K562 (cell line): ENCODE results near the gene PCDHB3. TPM values are rescaled to one million over a fixed set of nuclear protein-coding genes. Genes with fewer than 3 reads are reported as not detected.

Source experiments
- ATAC-seq: fragments of 200-7000 bp; cut with Tn5 transposase; 3 replicates; pipeline ENCODE4 v1.9.1; 2020; ENCODE audit warnings: moderate library complexity
- BruUV-seq: library from RNA; stranded (reverse); fragments of 400-500 nt; replicated peaks from 2 replicates; lab custom pipeline; 2021; lab: Mats Ljungman, UMichigan
- CTCF ChIA-PET: fragments of 300-600 bp; formaldehyde crosslinking; extraction: SDS; loops from one replicate; lab custom pipeline; 2021; ENCODE audit warnings: low intra/inter-chr PET ratio; lab: Yijun Ruan, JAX
- POLR2A ChIA-PET: fragments of 300-600, 350-650 bp; sonication (Branson Sonifier 250); formaldehyde crosslinking; extraction: SDS; loops from one replicate; lab custom pipeline; 2021; ENCODE audit warnings: antibody characterized with exemption, inconsistent platforms; lab: Yijun Ruan, JAX
- DNase-seq, 4 experiments: peaks; one replicate each; pipeline versions ENCODE4 v3.0.0 to v3.0.0-alpha.2; 2011 to 2018; ENCODE audit warnings: low spot score in 3 of 4, mixed read lengths in 3 of 4; ENCODE audit errors: extremely low read depth in 1 of 4
- FAIRE-seq: peaks from 2 replicates; lab custom pipeline; 2011; peaks lifted over from hg19 to GRCh38; lab: Jason Lieb, UNC
- H2AFZ ChIP-seq: 2 replicates; pipeline ENCODE4 v1.6.0; 2011; ENCODE audit warnings: low read depth, low read length, control low read depth, inconsistent platforms
- H3K27ac ChIP-seq: fragments of 200-600 bp; 3 replicates; pipeline ENCODE4 v1.8.0; 2011; ENCODE audit warnings: low read depth, mild to moderate bottlenecking, control low read depth, inconsistent platforms, low read length, moderate library complexity, mixed read lengths; ENCODE audit errors: extremely low read depth
- H3K27me3 ChIP-seq, 2 experiments: fragments of 300-600 bp in 1 of 2; 2 replicates in 1 of 2; 3 replicates in 1 of 2; pipeline versions ENCODE4 v1.6.0 to v1.8.0; 2011; ENCODE audit warnings: inconsistent platforms in 2 of 2, low read length in 2 of 2, mild to moderate bottlenecking in 1 of 2, mixed read lengths in 1 of 2, moderate library complexity in 1 of 2; ENCODE audit not compliant: control insufficient read depth in 2 of 2, insufficient read depth in 2 of 2
- H3K36me3 ChIP-seq: fragments of 300-600 bp; 3 replicates; pipeline ENCODE4 v1.8.0; 2011; ENCODE audit warnings: mild to moderate bottlenecking, low read length, inconsistent platforms; ENCODE audit not compliant: control insufficient read depth, insufficient read depth
- H3K4me1 ChIP-seq, 2 experiments: fragments of 200-600 bp in 1 of 2; replicated peaks in 1 of 2; 2 replicates in 1 of 2; 3 replicates in 1 of 2; pipeline versions ENCODE4 v1.5.1 to v1.8.0; 2011; ENCODE audit warnings: inconsistent platforms in 2 of 2, low read length in 2 of 2, mild to moderate bottlenecking in 1 of 2, mixed read lengths in 1 of 2, moderate library complexity in 1 of 2; ENCODE audit not compliant: control insufficient read depth in 2 of 2, insufficient read depth in 2 of 2
- H3K4me2 ChIP-seq: 2 replicates; pipeline ENCODE4 v1.6.1; 2011; ENCODE audit warnings: low read length, control low read depth, inconsistent platforms, mixed read lengths; ENCODE audit not compliant: insufficient read depth
- H3K4me3 ChIP-seq: fragments of 200-600 bp; sonication (generic), shearing (Covaris generic); 2 replicates; pipeline ENCODE4 v1.5.1; 2016; ENCODE audit warnings: control low read depth, inconsistent platforms
- H3K79me2 ChIP-seq: fragments of 200-600 bp; 3 replicates; pipeline ENCODE4 v1.8.0; 2011; ENCODE audit warnings: low read length, inconsistent platforms; ENCODE audit not compliant: control insufficient read depth, insufficient read depth
- H3K9ac ChIP-seq, 2 experiments: 2 replicates each; pipeline versions ENCODE4 v1.6.0 to v1.6.1; 2011; ENCODE audit warnings: low read depth in 2 of 2, low read length in 2 of 2, control low read depth in 1 of 2, inconsistent platforms in 1 of 2, mild to moderate bottlenecking in 1 of 2, mixed read lengths in 1 of 2; ENCODE audit not compliant: insufficient read depth in 1 of 2
- H3K9me1 ChIP-seq: one replicate; pipeline ENCODE4 v1.6.0; 2011; ENCODE audit warnings: inconsistent platforms, mild to moderate bottlenecking, low read length, moderate library complexity; ENCODE audit not compliant: control insufficient read depth, insufficient read depth
- H3K9me3 ChIP-seq: replicated peaks from 2 replicates; pipeline ENCODE4 v1.5.1; 2011; ENCODE audit warnings: low read depth, low read length, inconsistent platforms; ENCODE audit not compliant: control insufficient read depth, insufficient read depth
- H4K20me1 ChIP-seq: replicated peaks from 2 replicates; pipeline ENCODE4 v1.6.1; 2011; ENCODE audit warnings: low read length, inconsistent platforms, mixed read lengths; ENCODE audit not compliant: control insufficient read depth, insufficient read depth
- CHAMP1 ChIP-seq: fragments of 450-650 bp; IDR thresholded peaks from 2 replicates; pipeline ENCODE4 v1.6.1; 2016; ENCODE audit warnings: mild to moderate bottlenecking
- CTCF ChIP-seq, 3 experiments: IDR thresholded peaks in 2 of 3; conservative IDR thresholded peaks in 1 of 3; 2 replicates each; pipeline ENCODE4 v1.5.1; 2011 to 2012; ENCODE audit warnings: low read length in 3 of 3, mild to moderate bottlenecking in 3 of 3, control low read depth in 2 of 3, improper control_type of control experiment in 1 of 3, inconsistent platforms in 1 of 3, low read depth in 1 of 3, mixed read lengths in 1 of 3, moderate library complexity in 1 of 3; ENCODE audit not compliant: insufficient read depth in 2 of 3
- RAD21 ChIP-seq, 2 experiments: fragments of 250-450 bp in 1 of 2; fragments of 450-650 bp in 1 of 2; sonication (Bioruptor Pico) in 1 of 2; formaldehyde crosslinking in 1 of 2; IDR thresholded peaks in 1 of 2; conservative IDR thresholded peaks in 1 of 2; 2 replicates each; pipeline versions ENCODE4 v1.4.0 to v1.8.0; 2020 to 2022; ENCODE audit warnings: mild to moderate bottlenecking in 2 of 2, moderate library complexity in 1 of 2
- ZNF24 ChIP-seq: fragments of 450-650 bp; IDR thresholded peaks from 2 replicates; pipeline ENCODE4 v1.6.1; 2016
- WGBS: fragments of 100-300 bp; shearing (Covaris generic); methylation state at CpG from one replicate; pipeline ENCODE4 v1.1.6; 2016; ENCODE audit warnings: low coverage, mixed read lengths; ENCODE audit not compliant: insufficient coverage; ENCODE audit errors: missing lambda C conversion rate; 5-methylcytosine and 5-hydroxymethylcytosine counted together
- in situ Hi-C: fragments of 300-500 bp; cut with MboI; formaldehyde crosslinking; loops from 4 replicates; pipeline ENCODE4 v1.15.0; 2018; ENCODE audit warnings: inconsistent platforms, mixed read lengths
- intact Hi-C: fragments of 100-400 bp; cut with micrococcal nuclease; formaldehyde crosslinking; loops from 2 replicates; pipeline ENCODE4 v1.14.2; 2022
- polyA plus RNA-seq, 8 experiments: library from polyadenylated mRNA; depleted of rRNA in 4 of 8; stranded (reverse) in 5 of 8; unstranded in 3 of 8; fragments of >200 nt; fragmentation: Nextera tagmentation in 2 of 8; fragmentation: Illumina TruSeq in 1 of 8; extraction: Ambion mirVana in 2 of 8; extraction: Trizol in 1 of 8; gene quantifications; 2 replicates each; pipeline versions ENCODE4 v1.2.1 to v1.2.3, GENCODE V29; 2011 to 2014; ENCODE audit warnings: inconsistent platforms in 1 of 8, missing spikeins in 1 of 8
- total RNA-seq, 7 experiments: library from RNA; depleted of rRNA in 6 of 7; stranded (reverse); fragments of >200 nt in 6 of 7; fragmentation: Illumina TruSeq in 2 of 7; extraction: Trizol in 2 of 7; gene quantifications; 2 replicates each; pipeline versions ENCODE4 v1.2.1 to v1.2.3, GENCODE V29; 2011 to 2021; ENCODE audit warnings: low replicate concordance in 1 of 7
- TF ChIP-seq, protein P1 (sequence below): fragments of 200-800 bp; sonication (Bioruptor generic); IDR thresholded peaks from 2 replicates; pipeline ENCODE4 v1.6.1; 2017; ENCODE audit warnings: missing genetic modification characterization, missing compliant biosample characterization

Gene PCDHB3
- total and polyA plus RNA-seq, 9 of the 15 experiments (the other 6 are each of a cell fraction or from before 2014, with no cell fraction given): not detected

DNA sequence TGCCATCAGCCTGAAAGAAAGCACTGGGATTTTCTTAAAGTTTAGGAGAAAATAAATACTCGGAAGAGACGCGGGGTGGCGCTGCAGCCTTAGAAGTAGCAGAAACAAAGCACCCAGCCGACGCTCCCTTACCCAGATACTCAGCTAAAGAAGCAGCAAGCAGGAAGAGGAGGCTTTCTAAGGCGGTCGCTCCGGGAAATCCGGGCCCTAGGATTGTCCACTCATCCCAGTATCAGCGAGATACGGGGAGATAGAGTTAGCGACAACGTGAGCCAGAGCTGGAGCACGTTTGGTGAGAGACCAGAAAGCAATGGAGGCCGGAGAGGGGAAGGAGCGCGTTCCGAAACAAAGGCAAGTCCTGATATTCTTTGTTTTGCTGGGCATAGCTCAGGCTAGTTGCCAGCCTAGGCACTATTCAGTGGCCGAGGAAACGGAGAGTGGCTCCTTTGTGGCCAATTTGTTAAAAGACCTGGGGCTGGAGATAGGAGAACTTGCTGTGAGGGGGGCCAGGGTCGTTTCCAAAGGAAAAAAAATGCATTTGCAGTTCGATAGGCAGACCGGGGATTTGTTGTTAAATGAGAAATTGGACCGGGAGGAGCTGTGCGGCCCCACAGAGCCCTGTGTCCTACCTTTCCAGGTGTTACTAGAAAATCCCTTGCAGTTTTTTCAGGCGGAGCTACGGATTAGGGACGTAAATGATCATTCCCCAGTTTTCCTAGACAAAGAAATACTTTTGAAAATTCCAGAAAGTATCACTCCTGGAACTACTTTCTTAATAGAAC, 5.6 kb upstream of the PCDHB3 start, which contains the start of gene PCDHB2:
Gene PCDHB2 (plus strand): TSS at position 135 of the 782 bp plus-strand sequence. CDS start 176 bp downstream, at position 311.
- Histone ChIP-seq H3K36me3 (no peaks in the 10 kb centered on the region), H3K9me1 (no peaks in the 10 kb centered on the region), H3K27me3 (no peaks in the 10 kb centered on the region; a peak in 1 of 5 replicates), H3K4me3 (peak within 1 kb of the TSS; percentile 25; the same call in 1 of the 2 replicates)
- intact Hi-C loops: no loop called here
- TF ChIP-seq ZNF24: no peak
- TF ChIP-seq CTCF (IDR thresholded peaks at IDR 0.05 in 2 of 3, conservative IDR thresholded peaks at IDR 0.05 in 1 of 3; ENCODE audit: insufficient read depth in 2 of 3, low read depth in 1 of 3, low read length in 3 of 3): peak; percentile 48 to 65 (median 56)
- TF ChIP-seq, protein P1, sequence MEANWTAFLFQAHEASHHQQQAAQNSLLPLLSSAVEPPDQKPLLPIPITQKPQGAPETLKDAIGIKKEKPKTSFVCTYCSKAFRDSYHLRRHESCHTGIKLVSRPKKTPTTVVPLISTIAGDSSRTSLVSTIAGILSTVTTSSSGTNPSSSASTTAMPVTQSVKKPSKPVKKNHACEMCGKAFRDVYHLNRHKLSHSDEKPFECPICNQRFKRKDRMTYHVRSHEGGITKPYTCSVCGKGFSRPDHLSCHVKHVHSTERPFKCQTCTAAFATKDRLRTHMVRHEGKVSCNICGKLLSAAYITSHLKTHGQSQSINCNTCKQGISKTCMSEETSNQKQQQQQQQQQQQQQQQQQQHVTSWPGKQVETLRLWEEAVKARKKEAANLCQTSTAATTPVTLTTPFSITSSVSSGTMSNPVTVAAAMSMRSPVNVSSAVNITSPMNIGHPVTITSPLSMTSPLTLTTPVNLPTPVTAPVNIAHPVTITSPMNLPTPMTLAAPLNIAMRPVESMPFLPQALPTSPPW (CRISPR knock-in tag): no peak
- TF ChIP-seq RAD21 (CRISPR knock-in tag; conservative IDR thresholded peaks at IDR 0.05 in 1 of 2, IDR thresholded peaks at IDR 0.05 in 1 of 2): peak in 1 of 2 experiments; percentile 23; a peak in 1 of 4 replicates
- no peak for TF ChIP-seq CHAMP1
- TF ChIP-seq, all 486 proteins: peak for 2
- ChIA-PET POLR2A (interaction anchor here (0.6 kb wide), 1 partner anchor 325 kb away, joined by 3 read pairs; no protein-coding TSS in a partner anchor), CTCF (interaction anchor here (0.7 kb wide), 1 partner anchor 463 kb away, joined by 3 read pairs; no protein-coding TSS in a partner anchor)
- no peaks in the 10 kb centered on the region for H3K9me3 ChIP-seq
- H3K4me1 ChIP-seq: no peaks in the 10 kb centered on the region
- BruUV-seq: no TSS peak
- H3K79me2 ChIP-seq: no peaks in the 10 kb centered on the region
- peak within 1 kb of the TSS; percentile 38; the same call in 1 of the 2 replicates for H2AFZ ChIP-seq
- no peak within 1 kb of the TSS; the same call in 1 of the 2 replicates for H3K4me2 ChIP-seq
- H3K9ac ChIP-seq: no peak within 1 kb of the TSS
- H4K20me1 ChIP-seq: no peaks in the 10 kb centered on the region
- FAIRE-seq (peak; percentile 6), DNase-seq (peak; percentile 15 to 37 (median 20)), ATAC-seq (peak; percentile 84)
- under 1% methylated on average over 27 of the region's 29 CpGs for WGBS
- H3K27ac ChIP-seq: no peak within 1 kb of the TSS
- in situ Hi-C loops: no loop called here
